Measurements from ENCODE around the gene SPPL2A.

- no peak for TF ChIP-seq GATA2 (IDR thresholded peaks at IDR 0.05; ENCODE audit: low read depth, low read length)
- TF ChIP-seq GATA3 (IDR thresholded peaks at IDR 0.05; ENCODE audit: low read depth, low read length): no peak
These were observed 110.0 kb downstream of the SPPL2A start for GRCh38 chr15:50655555-50655954.

Measured in SH-SY5Y (cell line).